A673 (cell line): ENCODE data around the gene PATE1. TPM values are rescaled to one million over a fixed set of nuclear protein-coding genes. Genes with fewer than 3 reads are reported as not detected.

Experiments
- BruUV-seq: library from RNA; stranded (reverse); fragments of 400-500 nt; replicated peaks from 2 replicates; lab custom pipeline; 2021; lab: Mats Ljungman, UMichigan
- CTCF ChIA-PET: fragments of 300-600 bp; sonication (Branson Sonifier 250); formaldehyde crosslinking; loops from one replicate; lab custom pipeline; 2022; ENCODE audit warnings: antibody characterized with exemption; lab: Charles Lee
- POLR2A ChIA-PET: fragments of 300-600 bp; sonication (Branson Sonifier 250); formaldehyde crosslinking; loops from one replicate; lab custom pipeline; 2022; ENCODE audit warnings: antibody characterized with exemption; ENCODE audit not compliant: low non-redundant PET; lab: Charles Lee
- DNase-seq: peaks from one replicate; pipeline ENCODE4 v3.0.0-alpha.2; 2015; ENCODE audit warnings: low spot score
- H3K27ac ChIP-seq: fragments of 200-600 bp; sonication (generic); 2 replicates; pipeline ENCODE4 v1.5.1; 2016; ENCODE audit warnings: mixed run types, low read depth, mild to moderate bottlenecking, mixed read lengths, antibody characterized with exemption, low read length; ENCODE audit not compliant: poor library complexity, severe bottlenecking
- H3K27me3 ChIP-seq: fragments of 200-600 bp; sonication (generic); replicated peaks from 2 replicates; pipeline ENCODE4 v1.6.1; 2017; ENCODE audit warnings: mixed run types, low read depth, mild to moderate bottlenecking, mixed read lengths, antibody characterized with exemption, low read length; ENCODE audit not compliant: insufficient read depth, poor library complexity
- H3K36me3 ChIP-seq: fragments of 200-600 bp; sonication (generic); 2 replicates; pipeline ENCODE4 v1.6.1; 2016; ENCODE audit warnings: mixed run types, mild to moderate bottlenecking, mixed read lengths, antibody characterized with exemption, low read length; ENCODE audit not compliant: insufficient read depth, poor library complexity, severe bottlenecking
- H3K4me1 ChIP-seq: fragments of 200-600 bp; sonication (generic); 2 replicates; pipeline ENCODE4 v1.6.1; 2017; ENCODE audit warnings: mixed run types, mild to moderate bottlenecking, mixed read lengths, antibody characterized with exemption, low read length; ENCODE audit not compliant: insufficient read depth, poor library complexity, severe bottlenecking
- H3K4me3 ChIP-seq: fragments of 200-600 bp; sonication (generic); 2 replicates; pipeline ENCODE4 v1.5.1; 2016; ENCODE audit warnings: low read depth, mixed run types, mild to moderate bottlenecking, mixed read lengths, low read length; ENCODE audit not compliant: poor library complexity, severe bottlenecking
- H3K9me3 ChIP-seq: fragments of 200-600 bp; sonication (generic); 2 replicates; pipeline ENCODE4 v1.6.1; 2016; ENCODE audit warnings: mixed run types, low read depth, mild to moderate bottlenecking, mixed read lengths, antibody characterized with exemption, low read length; ENCODE audit not compliant: poor library complexity, severe bottlenecking
- EZH2 ChIP-seq: fragments of 200-600 bp; sonication (generic); IDR thresholded peaks from 2 replicates; pipeline ENCODE4 v1.6.1; 2017; ENCODE audit warnings: borderline replicate concordance, low read depth, mild to moderate bottlenecking, mixed read lengths, antibody characterized with exemption, low read length; ENCODE audit not compliant: poor library complexity, severe bottlenecking
- intact Hi-C: fragments of 100-400 bp; cut with micrococcal nuclease; formaldehyde crosslinking; loops from one replicate; pipeline ENCODE4 v1.10.0; 2022; ENCODE audit not compliant: unreplicated experiment
- total RNA-seq: library from RNA; stranded (reverse); gene quantifications from 2 replicates; pipeline ENCODE4 v1.2.3, GENCODE V29; 2021
- TF ChIP-seq, protein P1 (sequence below): fragments of 300-800, 200-600 bp; sonication (generic); conservative IDR thresholded peaks from 2 replicates; pipeline ENCODE4 v1.5.1; 2017; ENCODE audit warnings: low read depth, mild to moderate bottlenecking, antibody characterized with exemption, low read length, moderate library complexity, mixed read lengths

Gene PATE1
- total RNA-seq, 1 experiment from 2014 or later, result not detected

DNA sequence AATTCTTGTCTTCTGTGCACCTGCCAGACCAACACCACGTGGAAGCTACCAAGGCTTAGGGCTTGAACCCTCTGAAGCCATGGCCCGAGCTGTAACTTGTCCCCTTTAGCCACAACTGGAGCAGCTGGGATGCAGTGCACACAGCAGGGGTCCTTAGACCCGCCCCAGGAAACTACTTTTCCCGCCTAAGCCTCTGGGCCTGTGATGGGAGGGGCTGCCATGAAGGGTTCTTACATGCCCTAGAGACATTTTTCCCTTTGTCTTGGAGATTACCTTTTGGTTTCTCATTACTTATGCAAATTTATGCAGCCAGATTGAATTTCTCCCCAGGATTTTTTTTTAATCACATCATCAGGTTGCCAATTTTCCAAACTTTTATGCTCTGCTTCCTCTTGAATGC, 51.6 kb downstream of the PATE1 start:
- no peaks in the 10 kb centered on the region for H3K4me1 ChIP-seq
- ChIA-PET CTCF (no interaction called here), POLR2A (no interaction called here)
- peaks cover 10% of the 10 kb centered on the region for H3K9me3 ChIP-seq
- no peaks in the 10 kb centered on the region for H3K27me3 ChIP-seq
- intact Hi-C loops, result no loop called here
- BruUV-seq, result no TSS peak
- H3K27ac ChIP-seq, result no peak overlapping the region
- H3K4me3 ChIP-seq, result no peak overlapping the region
- no peaks in the 10 kb centered on the region for H3K36me3 ChIP-seq
- no peak for DNase-seq
- TF ChIP-seq, protein P1, sequence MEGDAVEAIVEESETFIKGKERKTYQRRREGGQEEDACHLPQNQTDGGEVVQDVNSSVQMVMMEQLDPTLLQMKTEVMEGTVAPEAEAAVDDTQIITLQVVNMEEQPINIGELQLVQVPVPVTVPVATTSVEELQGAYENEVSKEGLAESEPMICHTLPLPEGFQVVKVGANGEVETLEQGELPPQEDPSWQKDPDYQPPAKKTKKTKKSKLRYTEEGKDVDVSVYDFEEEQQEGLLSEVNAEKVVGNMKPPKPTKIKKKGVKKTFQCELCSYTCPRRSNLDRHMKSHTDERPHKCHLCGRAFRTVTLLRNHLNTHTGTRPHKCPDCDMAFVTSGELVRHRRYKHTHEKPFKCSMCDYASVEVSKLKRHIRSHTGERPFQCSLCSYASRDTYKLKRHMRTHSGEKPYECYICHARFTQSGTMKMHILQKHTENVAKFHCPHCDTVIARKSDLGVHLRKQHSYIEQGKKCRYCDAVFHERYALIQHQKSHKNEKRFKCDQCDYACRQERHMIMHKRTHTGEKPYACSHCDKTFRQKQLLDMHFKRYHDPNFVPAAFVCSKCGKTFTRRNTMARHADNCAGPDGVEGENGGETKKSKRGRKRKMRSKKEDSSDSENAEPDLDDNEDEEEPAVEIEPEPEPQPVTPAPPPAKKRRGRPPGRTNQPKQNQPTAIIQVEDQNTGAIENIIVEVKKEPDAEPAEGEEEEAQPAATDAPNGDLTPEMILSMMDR, result no peak
- no peak for TF ChIP-seq EZH2

Other genes starting within 250 kb of the PATE1 start
- gene EI24, start 176.8 kb upstream of the PATE1 start, total RNA-seq, result 147 and 161 TPM in 2 replicates
- 240 and 278 TPM in 2 replicates for gene STT3A, start 153.4 kb upstream of the PATE1 start, total RNA-seq
- gene CHEK1, start 121.1 kb upstream of the PATE1 start, total RNA-seq, result 135 and 146 TPM in 2 replicates
- gene ACRV1, start 65.4 kb upstream of the PATE1 start, total RNA-seq, result not detected in 2 replicates
- gene PATE2, start 32.5 kb downstream of the PATE1 start, total RNA-seq, result not detected in 2 replicates
- gene PATE3, start 41.8 kb downstream of the PATE1 start, total RNA-seq, result not detected in 2 replicates
- gene PATE4, start 87.0 kb downstream of the PATE1 start, total RNA-seq, result not detected in 2 replicates
- gene HYLS1, start 141.4 kb downstream of the PATE1 start, total RNA-seq, result 16.3 and 18.8 TPM in 2 replicates
- 18.7 and 20.9 TPM in 2 replicates for gene PUS3, start 156.9 kb downstream of the PATE1 start, total RNA-seq
- 0.39 and 0.55 TPM in 2 replicates for gene DDX25, start 158.2 kb downstream of the PATE1 start, total RNA-seq
- not detected in 2 replicates for gene VSIG10L2, start 199.8 kb downstream of the PATE1 start, total RNA-seq